Islet of Langerhans (tissue), 1 donor: Measurements from ENCODE around the gene PIN1.

Experiments
- FAIRE-seq: peaks from one replicate; lab custom pipeline; 2011; peaks lifted over from hg19 to GRCh38; lab: Jason Lieb, UNC

PIN1 gene

DNA sequence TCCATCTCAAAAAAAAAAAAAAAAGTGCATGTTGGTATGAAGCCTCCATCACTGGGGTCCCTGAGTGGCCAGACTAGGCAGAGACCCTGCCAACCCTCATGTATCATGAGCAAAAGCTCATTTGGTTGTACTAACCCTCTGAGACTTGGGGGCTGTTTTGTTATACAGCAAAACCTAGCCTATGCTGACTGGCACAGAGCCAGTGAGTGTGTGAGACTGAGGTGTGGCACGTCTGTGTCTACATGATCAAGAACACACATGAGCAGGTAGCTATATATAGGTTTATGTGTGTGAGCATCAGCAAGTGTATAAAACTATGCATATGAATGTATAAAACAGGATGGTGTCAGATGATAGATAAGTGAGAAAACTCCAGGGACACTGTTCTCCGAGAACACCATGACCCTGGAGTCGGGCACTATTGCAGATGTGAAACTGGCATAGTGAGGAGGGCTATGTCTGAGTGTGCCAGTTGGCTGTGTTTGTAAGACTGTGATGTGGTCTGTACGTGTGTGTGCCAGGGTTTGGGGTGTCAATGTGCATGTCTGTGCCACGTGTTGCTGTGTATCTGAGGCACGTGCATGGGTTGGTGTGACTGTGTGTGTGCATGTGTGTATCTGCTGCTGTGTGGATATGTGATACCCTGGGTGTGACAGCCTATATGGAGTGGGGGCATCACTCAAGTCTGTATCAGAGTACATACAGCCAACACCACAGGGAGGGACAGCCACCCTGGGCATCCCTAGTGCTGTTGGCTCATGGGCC lies 56.7 kb downstream of the PIN1 start:
- FAIRE-seq = no peak
